Peyer's patch (tissue), 4 donors: Measurements from ENCODE around the gene SEPTIN14.

Experiments
- CTCF ChIP-seq, 6 experiments: fragments of 450-650 bp in 4 of 6; fragments of 200-600 bp in 2 of 6; sonication (generic) in 1 of 6; IDR thresholded peaks; one replicate each; pipeline ENCODE4 v1.5.1; 2017 to 2019; ENCODE audit warnings: antibody characterized with exemption in 6 of 6, mild to moderate bottlenecking in 3 of 6, moderate library complexity in 1 of 6
- POLR2A ChIP-seq, 2 donors: fragments of 450-650 bp; IDR thresholded peaks; one replicate each; pipeline ENCODE4 v1.5.1; 2017; ENCODE audit warnings: antibody characterized with exemption in 2 of 2, mild to moderate bottlenecking in 2 of 2, moderate library complexity in 2 of 2

GRCh38 chr7:55778631-55779030 is 83.9 kb downstream of the SEPTIN14 start:
- TF ChIP-seq CTCF (IDR thresholded peaks at IDR 0.05) (no peak), POLR2A (IDR thresholded peaks at IDR 0.05) (no peak)
